Measurements from ENCODE around the gene INTS2. TPM values are rescaled to one million over a fixed set of nuclear protein-coding genes. Genes with fewer than 3 reads are reported as not detected.
"Not testable (repeated sequence)": the region's sequence is repeated elsewhere in the genome, so short reads cannot be mapped to it uniquely, and the experiment has no call there.

INTS2 gene
- total RNA-seq, 1 donor from 2014 or later: 16.9 TPM

DNA sequence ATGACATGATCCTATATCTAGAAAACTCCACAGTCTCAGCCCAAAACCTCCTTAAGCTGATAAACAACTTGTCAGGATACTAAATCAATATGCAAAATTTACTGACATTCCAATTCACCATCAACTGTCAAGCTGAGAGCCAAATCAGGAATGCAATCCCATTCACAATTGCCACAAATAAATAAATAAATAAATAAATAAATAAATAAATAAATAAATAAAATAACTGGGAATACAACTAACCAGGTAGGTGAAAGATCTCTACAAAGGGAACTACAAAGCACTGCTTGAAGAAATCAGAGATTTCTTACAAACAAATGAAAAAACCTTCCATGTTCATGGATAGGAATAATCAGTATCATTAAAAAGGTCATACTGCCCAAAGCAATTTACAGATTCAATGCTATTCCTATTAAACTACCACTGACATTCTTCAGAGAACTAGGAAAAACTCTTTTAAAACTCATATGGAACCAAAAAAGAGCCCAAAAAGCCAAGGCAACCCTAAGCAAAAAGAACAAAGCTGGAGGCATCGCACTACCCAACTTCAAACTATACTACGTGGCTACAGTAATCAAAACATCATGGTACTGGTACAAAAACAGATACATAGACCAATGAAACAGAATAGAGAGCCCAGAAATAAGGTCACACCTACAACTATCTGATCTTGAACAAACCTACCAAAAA, 102.2 kb downstream of the INTS2 start:
- Mint-ChIP-seq H3K4me1 (ENCODE audit: low read depth) (peaks cover 2% of the 10 kb centered on the region), H3K36me3 (ENCODE audit: insufficient read depth) (peaks cover 40% of the 10 kb centered on the region)

DNA sequence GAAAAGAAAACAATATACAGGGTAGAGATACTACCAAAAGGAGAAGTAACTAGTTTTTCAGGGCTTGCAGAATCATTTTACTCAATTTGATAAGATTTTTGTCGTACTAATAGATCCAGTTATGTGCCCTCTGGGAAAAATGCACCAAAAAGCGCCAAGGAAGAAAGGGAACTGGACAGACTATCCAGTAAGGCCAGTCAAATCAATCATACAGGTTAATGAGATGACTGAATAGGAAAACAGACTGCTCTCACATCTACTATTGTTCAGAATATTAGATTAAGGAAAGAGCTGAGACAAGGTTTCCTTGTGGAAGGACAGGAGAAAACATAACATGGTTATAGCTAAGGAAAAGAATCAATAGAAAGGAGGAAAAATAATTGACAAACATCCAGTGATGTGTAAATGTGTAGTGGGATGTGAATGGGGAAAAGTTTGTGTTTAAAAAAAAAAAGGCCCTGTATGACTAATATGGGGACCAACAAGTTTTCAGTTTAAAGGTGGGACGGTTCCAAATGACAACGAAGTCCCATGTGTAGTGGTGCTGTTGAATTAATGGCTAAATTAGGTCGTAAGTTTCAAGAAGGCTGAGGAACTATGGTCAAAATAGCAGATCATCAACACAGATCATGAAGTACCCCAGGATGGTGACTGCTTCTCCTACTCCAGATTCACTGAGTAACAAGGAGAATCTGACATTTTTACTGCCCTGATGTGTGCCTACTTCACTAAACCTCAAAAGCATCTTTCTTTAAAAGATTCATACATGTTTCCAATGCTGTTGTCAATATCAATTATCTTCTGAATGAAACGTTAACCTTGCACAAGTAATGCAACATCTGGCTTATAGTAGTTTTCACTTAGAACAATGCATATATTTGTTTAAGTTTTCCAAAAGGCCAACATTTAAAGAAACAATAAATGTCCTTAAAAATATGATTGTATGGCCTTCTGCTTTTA, 105.2 kb downstream of the INTS2 start:
- peaks cover 18% of the 10 kb centered on the region for H3K9me3 Mint-ChIP-seq (ENCODE audit: low read depth)
- no peaks in the 10 kb centered on the region for H3K27me3 Mint-ChIP-seq
- peaks cover 35% of the 10 kb centered on the region for H3K36me3 Mint-ChIP-seq (ENCODE audit: insufficient read depth)
- peaks cover 2% of the 10 kb centered on the region for H3K4me1 Mint-ChIP-seq (ENCODE audit: low read depth)
- TF ChIP-seq, protein P1, sequence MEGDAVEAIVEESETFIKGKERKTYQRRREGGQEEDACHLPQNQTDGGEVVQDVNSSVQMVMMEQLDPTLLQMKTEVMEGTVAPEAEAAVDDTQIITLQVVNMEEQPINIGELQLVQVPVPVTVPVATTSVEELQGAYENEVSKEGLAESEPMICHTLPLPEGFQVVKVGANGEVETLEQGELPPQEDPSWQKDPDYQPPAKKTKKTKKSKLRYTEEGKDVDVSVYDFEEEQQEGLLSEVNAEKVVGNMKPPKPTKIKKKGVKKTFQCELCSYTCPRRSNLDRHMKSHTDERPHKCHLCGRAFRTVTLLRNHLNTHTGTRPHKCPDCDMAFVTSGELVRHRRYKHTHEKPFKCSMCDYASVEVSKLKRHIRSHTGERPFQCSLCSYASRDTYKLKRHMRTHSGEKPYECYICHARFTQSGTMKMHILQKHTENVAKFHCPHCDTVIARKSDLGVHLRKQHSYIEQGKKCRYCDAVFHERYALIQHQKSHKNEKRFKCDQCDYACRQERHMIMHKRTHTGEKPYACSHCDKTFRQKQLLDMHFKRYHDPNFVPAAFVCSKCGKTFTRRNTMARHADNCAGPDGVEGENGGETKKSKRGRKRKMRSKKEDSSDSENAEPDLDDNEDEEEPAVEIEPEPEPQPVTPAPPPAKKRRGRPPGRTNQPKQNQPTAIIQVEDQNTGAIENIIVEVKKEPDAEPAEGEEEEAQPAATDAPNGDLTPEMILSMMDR (IDR thresholded peaks at IDR 0.05; ENCODE audit: unreplicated experiment): no peak
- peak overlapping the region; percentile 26 for H3K27ac Mint-ChIP-seq
- DNase-seq (ENCODE audit: low spot score, unreplicated experiment): no peak
- no peak overlapping the region for H3K4me3 Mint-ChIP-seq (ENCODE audit: low read depth)

More for the DNA sequence above, 102.2 kb downstream of the INTS2 start:
- no peak for DNase-seq (ENCODE audit: low spot score, unreplicated experiment)
- Mint-ChIP-seq H3K9me3 (ENCODE audit: low read depth) (peaks cover 26% of the 10 kb centered on the region), H3K27me3 (no peaks in the 10 kb centered on the region), H3K27ac (no peak overlapping the region), H3K4me3 (ENCODE audit: low read depth) (no peak overlapping the region)
- TF ChIP-seq, protein P1 (IDR thresholded peaks at IDR 0.05; ENCODE audit: unreplicated experiment): no peak

DNA sequence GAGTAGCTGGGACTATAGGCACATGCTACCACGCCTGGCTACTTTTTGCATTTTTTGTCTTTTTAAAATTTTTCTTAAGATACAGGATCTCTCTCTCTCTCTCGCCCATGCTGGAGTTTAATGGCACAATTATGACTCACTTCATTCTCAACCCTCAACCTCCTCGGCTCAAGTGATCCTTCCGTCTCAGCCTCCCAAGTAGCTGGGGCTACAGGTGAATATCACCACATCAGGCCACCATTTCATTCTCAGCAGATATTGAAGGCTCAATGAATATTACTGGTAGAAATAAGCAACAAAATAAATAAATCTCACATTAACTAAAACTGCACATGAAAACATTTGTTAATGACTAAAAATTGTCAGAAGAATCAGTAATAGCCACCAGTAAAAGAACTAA, 106.1 kb downstream of the INTS2 start:
- Mint-ChIP-seq H3K36me3 (ENCODE audit: insufficient read depth) (peaks cover 29% of the 10 kb centered on the region), H3K4me1 (ENCODE audit: low read depth) (peaks cover 4% of the 10 kb centered on the region), H3K9me3 (ENCODE audit: low read depth) (peaks cover 14% of the 10 kb centered on the region), H3K27me3 (no peaks in the 10 kb centered on the region), H3K27ac (no peak overlapping the region), H3K4me3 (ENCODE audit: low read depth) (no peak overlapping the region)
- TF ChIP-seq, protein P1 (IDR thresholded peaks at IDR 0.05; ENCODE audit: unreplicated experiment): no peak
- no peak for DNase-seq (ENCODE audit: low spot score, unreplicated experiment)

DNA sequence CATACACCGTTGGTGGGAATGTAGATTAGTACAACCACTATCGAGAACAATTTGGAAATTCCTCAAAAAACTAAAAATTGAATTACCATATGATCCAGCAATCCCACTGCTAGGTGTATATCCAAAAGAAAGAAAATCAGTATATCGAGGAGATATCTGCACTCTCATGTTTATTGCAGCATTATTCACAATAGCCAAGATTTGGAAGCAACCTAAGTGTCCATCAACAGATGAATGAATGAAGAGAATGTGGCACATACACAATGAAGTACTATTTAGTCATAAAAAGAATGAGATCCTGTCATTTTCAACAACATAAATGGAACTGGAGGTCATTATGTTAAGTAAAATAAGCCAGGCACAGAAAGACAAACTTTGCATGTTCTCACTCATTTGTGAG, 108.5 kb downstream of the INTS2 start:
- H3K4me3 Mint-ChIP-seq (ENCODE audit: low read depth); H3K27me3 Mint-ChIP-seq; H3K27ac Mint-ChIP-seq; H3K9me3 Mint-ChIP-seq (ENCODE audit: low read depth); DNase-seq (ENCODE audit: low spot score, unreplicated experiment): not testable (repeated sequence)
- H3K4me1 Mint-ChIP-seq (ENCODE audit: low read depth): peaks cover 22% of the 10 kb centered on the region
- H3K36me3 Mint-ChIP-seq (ENCODE audit: insufficient read depth): peaks cover 11% of the 10 kb centered on the region

DNA sequence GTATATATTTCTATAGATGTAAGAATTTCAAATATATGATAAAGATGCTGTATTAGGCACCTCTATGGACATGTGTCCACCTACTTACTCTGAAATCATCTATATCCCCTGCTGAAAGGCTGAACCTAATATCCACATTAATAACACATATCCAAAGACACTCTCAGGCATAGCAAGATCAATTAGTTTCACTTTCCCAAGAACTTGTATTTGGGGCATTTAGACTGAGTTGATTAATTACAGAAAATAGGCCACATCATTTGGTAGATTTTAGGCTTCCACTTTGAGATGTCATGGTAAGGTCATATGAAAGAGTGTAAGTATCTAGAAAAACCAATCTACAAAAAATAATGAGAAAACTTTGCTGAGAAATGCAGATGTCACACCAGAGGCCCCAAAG, 109.6 kb downstream of the INTS2 start:
- no peak overlapping the region for H3K27ac Mint-ChIP-seq

More for the DNA sequence above, 109.6 kb downstream of the INTS2 start:
- Mint-ChIP-seq H3K9me3 (ENCODE audit: low read depth) (peaks cover 3% of the 10 kb centered on the region), H3K27me3 (no peaks in the 10 kb centered on the region), H3K36me3 (ENCODE audit: insufficient read depth) (peaks cover 10% of the 10 kb centered on the region), H3K4me3 (ENCODE audit: low read depth) (no peak overlapping the region), H3K4me1 (ENCODE audit: low read depth) (peaks cover 22% of the 10 kb centered on the region)
- no peak for DNase-seq (ENCODE audit: low spot score, unreplicated experiment)
- TF ChIP-seq, protein P1 (IDR thresholded peaks at IDR 0.05; ENCODE audit: unreplicated experiment): no peak
